Measurements from ENCODE around the gene ZNF554.

GRCh38 chr19:2824129-2824528 lies 4.5 kb downstream of the ZNF554 start:
- no peak for TF ChIP-seq SP1 (IDR thresholded peaks at IDR 0.05)
- no peak for TF ChIP-seq HDGF (IDR thresholded peaks at IDR 0.05; ENCODE audit: borderline replicate concordance)

Data from HEK293T (cell line).